ENCODE measurements around the gene AFDN. TPM values are rescaled to one million over a fixed set of nuclear protein-coding genes. Genes with fewer than 3 reads are reported as not detected.

Gene AFDN
- total and polyA plus RNA-seq, 2 of the 8 experiments (the other 6 are each of a cell fraction or from before 2014, with no cell fraction given) = 53.4 to 192 TPM

GRCh38 chr6:168013250-168013915 lies 186.7 kb downstream of the AFDN start:
- no peak overlapping the region for H3K18ac ChIP-seq (ENCODE audit: extremely low read depth, low read length)
- H3K9me3 ChIP-seq (ENCODE audit: insufficient read depth in 2 of 2, low read depth in 1 of 2, low read length in 1 of 2) = peaks cover 4 to 8% of the 10 kb centered on the region in 2 experiments; a peak in 2 of 4 replicates
- H4K20me1 ChIP-seq (replicated peaks in 1 of 2; ENCODE audit: control insufficient read depth in 1 of 2, insufficient read depth in 2 of 2, low read length in 2 of 2) = no peaks in the 10 kb centered on the region
- H2BK120ac ChIP-seq (replicated peaks; ENCODE audit: low read depth, low read length) = peak overlapping the region; percentile 50
- no peak overlapping the region for H2BK12ac ChIP-seq (ENCODE audit: low read depth, low read length)
- H2BK20ac ChIP-seq (ENCODE audit: low read length) = no peak overlapping the region
- H3K79me2 ChIP-seq (ENCODE audit: control insufficient read depth in 1 of 2, insufficient read depth in 2 of 2, low read length in 2 of 2) = no peaks in the 10 kb centered on the region
- no peaks in the 10 kb centered on the region for H3K36me3 ChIP-seq (ENCODE audit: control insufficient read depth in 2 of 4, insufficient read depth in 4 of 4, low read length in 3 of 4)
- no peaks in the 10 kb centered on the region for H3K27me3 ChIP-seq (replicated peaks in 1 of 4; ENCODE audit: control insufficient read depth in 3 of 4, extremely low read depth in 1 of 4, insufficient read depth in 3 of 4, low read length in 3 of 4)
- ChIA-PET POLR2A (ENCODE audit: partially characterized antibody) (interaction anchor here (0.9 to 1.2 kb wide), 2 partner anchors 9 to 10 kb away, joined by 3 to 6 read pairs; no protein-coding TSS in a partner anchor), CTCF (ENCODE audit: partially characterized antibody) (interaction anchor here (0.6 to 2.2 kb wide), 5 partner anchors 16 to 1212 kb away, joined by 3 to 10 read pairs (median 3); partner anchors contain the start of gene KIF25)
- no peak overlapping the region for H3K56ac ChIP-seq (replicated peaks; ENCODE audit: insufficient read length, low read depth, low read length)
- no peak overlapping the region for H3K4me2 ChIP-seq (ENCODE audit: insufficient read depth in 1 of 2, low read depth in 2 of 2, low read length in 2 of 2)
- no peak overlapping the region for H3K4me3 ChIP-seq (ENCODE audit: extremely low read depth in 1 of 4, insufficient read depth in 2 of 4, low read depth in 3 of 4, low read length in 4 of 4)
- H3K4ac ChIP-seq (replicated peaks; ENCODE audit: insufficient read length, low read depth, low read length) = no peak overlapping the region
- H2AFZ ChIP-seq (ENCODE audit: low read length) = no peak overlapping the region
- H3K4me1 ChIP-seq (replicated peaks in 1 of 4; ENCODE audit: control insufficient read depth in 3 of 4, insufficient read depth in 4 of 4, low read length in 3 of 4) = peaks cover 0 to 7% (median 2%) of the 10 kb centered on the region in 4 experiments; a peak in 3 of 7 replicates
- 89% methylated on average over 7 of the region's 7 CpGs; no CpG with 5 or more reads in 1 of the 2 experiments for WGBS, 2 experiments (ENCODE audit: extremely low coverage in 1 of 2, insufficient coverage in 1 of 2, insufficient read length in 1 of 2, insufficient replicate concordance in 2 of 2, low coverage in 1 of 2, low lambda C conversion rate in 2 of 2, missing lambda C conversion rate in 1 of 2)
- peak in 1 of 2 experiments; percentile 20 for DNase-seq (ENCODE audit: low read depth in 1 of 2, low spot score in 2 of 2)
- TF ChIP-seq, protein P1, sequence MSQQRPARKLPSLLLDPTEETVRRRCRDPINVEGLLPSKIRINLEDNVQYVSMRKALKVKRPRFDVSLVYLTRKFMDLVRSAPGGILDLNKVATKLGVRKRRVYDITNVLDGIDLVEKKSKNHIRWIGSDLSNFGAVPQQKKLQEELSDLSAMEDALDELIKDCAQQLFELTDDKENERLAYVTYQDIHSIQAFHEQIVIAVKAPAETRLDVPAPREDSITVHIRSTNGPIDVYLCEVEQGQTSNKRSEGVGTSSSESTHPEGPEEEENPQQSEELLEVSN (IDR thresholded peaks at IDR 0.05) = no peak
- TF ChIP-seq NRF1 (IDR thresholded peaks at IDR 0.05; ENCODE audit: low read depth, low read length) (no peak), CBX5 (IDR thresholded peaks at IDR 0.05; ENCODE audit: low read depth, low read length) (no peak), KDM4A (IDR thresholded peaks at IDR 0.05; ENCODE audit: low read depth, low read length, severe bottlenecking) (no peak), CHD2 (IDR thresholded peaks at IDR 0.05; ENCODE audit: low read length) (no peak), POU5F1 (IDR thresholded peaks at IDR 0.05; ENCODE audit: low read depth, low read length) (no peak), BCL11A (IDR thresholded peaks at IDR 0.05; ENCODE audit: low read depth in 2 of 2, low read length in 2 of 2) (no peak), RBBP5 (IDR thresholded peaks at IDR 0.05; ENCODE audit: borderline replicate concordance, low read depth, low read length) (no peak), CHD1 (IDR thresholded peaks at IDR 0.05; ENCODE audit: low read depth, low read length) (no peak), TAF7 (optimal IDR thresholded peaks at IDR 0.05; ENCODE audit: borderline replicate concordance, low read depth, low read length) (no peak), BACH1 (IDR thresholded peaks at IDR 0.05; ENCODE audit: low read length) (no peak)
- no peak overlapping the region for H4K5ac ChIP-seq (ENCODE audit: insufficient read length, low read depth, low read length)
- no peak overlapping the region for H2BK15ac ChIP-seq (ENCODE audit: low read length)
- no peak overlapping the region for H4K8ac ChIP-seq (ENCODE audit: extremely low read depth, insufficient read depth, low read length)
- H2AK5ac ChIP-seq (ENCODE audit: low read depth, low read length) = no peak overlapping the region
- no peak overlapping the region for H3K27ac ChIP-seq (ENCODE audit: low read depth, low read length)
- H3K23me2 ChIP-seq (ENCODE audit: low read depth, low read length) = peaks cover 2% of the 10 kb centered on the region
- H2BK5ac ChIP-seq (ENCODE audit: low read depth, low read length) = no peak overlapping the region
- peak overlapping the region; percentile 9 for H4K91ac ChIP-seq (replicated peaks; ENCODE audit: insufficient read length, low read length)
- no peak for FAIRE-seq
- no peak overlapping the region for H3K14ac ChIP-seq (ENCODE audit: insufficient read length)
- no peaks in the 10 kb centered on the region for H3K79me1 ChIP-seq (ENCODE audit: low read depth, low read length)
- no peak overlapping the region for H3K23ac ChIP-seq (ENCODE audit: insufficient read length)
- H3K9ac ChIP-seq (replicated peaks in 1 of 4; ENCODE audit: extremely low read depth in 1 of 4, low read depth in 3 of 4, low read length in 3 of 4) = no peak overlapping the region

All from H1 (cell line).